SK-N-SH treated with all-trans-retinoic acid at 6 μM for 48 hours (cell line): ENCODE measurements around the gene GATA5.

Experiments
- ATAC-seq: fragments of 200-7000 bp; cut with Tn5 transposase; 3 replicates; pipeline ENCODE4 v1.9.1; 2020; ENCODE audit warnings: mild to moderate bottlenecking, moderate library complexity
- ARNTL ChIP-seq: fragments of 450-650 bp; formaldehyde crosslinking; IDR thresholded peaks from 2 replicates; pipeline ENCODE4 v1.5.0; 2020; ENCODE audit warnings: low read depth, mild to moderate bottlenecking, moderate library complexity, borderline replicate concordance
- BACH2 ChIP-seq: fragments of 250-450 bp; sonication (Bioruptor Pico); IDR thresholded peaks from 2 replicates; pipeline ENCODE4 v1.9.0; 2021; ENCODE audit warnings: mild to moderate bottlenecking, borderline replicate concordance
- CREB5 ChIP-seq: fragments of 250-450 bp; sonication (Bioruptor Pico); IDR thresholded peaks from 2 replicates; pipeline ENCODE4 v1.5.1; 2020; ENCODE audit warnings: low read depth, mild to moderate bottlenecking, moderate library complexity
- CSDC2 ChIP-seq: fragments of 250-450 bp; sonication (Bioruptor Pico); IDR thresholded peaks from 2 replicates; pipeline ENCODE4 v1.5.0; 2020; ENCODE audit warnings: mild to moderate bottlenecking, moderate library complexity
- CSRNP3 ChIP-seq: fragments of 250-450 bp; sonication (Bioruptor Pico); IDR thresholded peaks from 2 replicates; pipeline ENCODE4 v1.5.1; 2021; ENCODE audit warnings: mild to moderate bottlenecking, moderate library complexity
- ESRRG ChIP-seq: fragments of 250-450 bp; sonication (Bioruptor Pico); IDR thresholded peaks from 2 replicates; pipeline ENCODE4 v1.6.1; 2021; ENCODE audit warnings: mild to moderate bottlenecking
- GLIS3 ChIP-seq: fragments of 250-450 bp; sonication (Bioruptor Pico); IDR thresholded peaks from 2 replicates; pipeline ENCODE4 v1.5.0; 2020; ENCODE audit warnings: mild to moderate bottlenecking, moderate library complexity
- ISL1 ChIP-seq: fragments of 250-450 bp; sonication (Bioruptor Pico); IDR thresholded peaks from 2 replicates; pipeline ENCODE4 v2.1.2; 2022; ENCODE audit warnings: mild to moderate bottlenecking, moderate library complexity
- OSR1 ChIP-seq: fragments of 250-450 bp; sonication (Bioruptor Pico); IDR thresholded peaks from 2 replicates; pipeline ENCODE4 v1.8.0; 2022; ENCODE audit warnings: moderate library complexity, mild to moderate bottlenecking, inconsistent platforms
- PATZ1 ChIP-seq: fragments of 250-450 bp; sonication (Bioruptor Pico); IDR thresholded peaks from 2 replicates; pipeline ENCODE4 v1.8.0; 2020; ENCODE audit warnings: mild to moderate bottlenecking, moderate library complexity, borderline replicate concordance
- PPARA ChIP-seq: fragments of 250-450 bp; sonication (Bioruptor Pico); IDR thresholded peaks from 2 replicates; pipeline ENCODE4 v1.5.0; 2020; ENCODE audit warnings: mild to moderate bottlenecking, borderline replicate concordance
- RARB ChIP-seq: fragments of 250-450 bp; sonication (Bioruptor Pico); IDR thresholded peaks from 2 replicates; pipeline ENCODE4 v1.8.0; 2021; ENCODE audit warnings: mild to moderate bottlenecking, moderate library complexity
- SNAI2 ChIP-seq: fragments of 250-450 bp; sonication (Bioruptor Pico); IDR thresholded peaks from 2 replicates; pipeline ENCODE4 v1.5.0; 2020; ENCODE audit warnings: mild to moderate bottlenecking, moderate library complexity
- TCF4 ChIP-seq: fragments of 250-450 bp; sonication (Bioruptor Pico); IDR thresholded peaks from 2 replicates; pipeline ENCODE4 v1.8.0; 2021; ENCODE audit warnings: mild to moderate bottlenecking, moderate library complexity, borderline replicate concordance
- TOX ChIP-seq: fragments of 250-450 bp; sonication (Bioruptor Pico); IDR thresholded peaks from 2 replicates; pipeline ENCODE4 v1.8.0; 2021; ENCODE audit warnings: mild to moderate bottlenecking, moderate library complexity, borderline replicate concordance
- TSHZ2 ChIP-seq: fragments of 250-450 bp; sonication (Bioruptor Pico); IDR thresholded peaks from 2 replicates; pipeline ENCODE4 v1.5.0; 2020; ENCODE audit warnings: mild to moderate bottlenecking, moderate library complexity
- ZC3H10 ChIP-seq: fragments of 250-450 bp; sonication (Bioruptor Pico); IDR thresholded peaks from 2 replicates; pipeline ENCODE4 v1.5.1; 2021; ENCODE audit warnings: mild to moderate bottlenecking, moderate library complexity
- ZFP3 ChIP-seq: fragments of 250-450 bp; sonication (Bioruptor Pico); IDR thresholded peaks from 2 replicates; pipeline ENCODE4 v1.5.0; 2020; ENCODE audit warnings: mild to moderate bottlenecking, moderate library complexity
- ZFP30 ChIP-seq: fragments of 450-650 bp; formaldehyde crosslinking; IDR thresholded peaks from 2 replicates; pipeline ENCODE4 v1.5.0; 2022; ENCODE audit warnings: mild to moderate bottlenecking, moderate library complexity
- ZNF565 ChIP-seq: fragments of 450-650 bp; formaldehyde crosslinking; conservative IDR thresholded peaks from 2 replicates; pipeline ENCODE4 v1.5.0; 2020; ENCODE audit warnings: low read depth, mild to moderate bottlenecking, moderate library complexity
- ZNF70 ChIP-seq: fragments of 450-650 bp; formaldehyde crosslinking; IDR thresholded peaks from 2 replicates; pipeline ENCODE4 v1.5.0; 2020; ENCODE audit warnings: mild to moderate bottlenecking, moderate library complexity
- ZNF8 ChIP-seq: fragments of 450-650 bp; formaldehyde crosslinking; IDR thresholded peaks from 2 replicates; pipeline ENCODE4 v1.5.0; 2020; ENCODE audit warnings: mild to moderate bottlenecking, moderate library complexity

GATA5 gene

GRCh38 chr20:62428396-62429295, 47.1 kb downstream of the GATA5 start:
- no peak for ATAC-seq
- TF ChIP-seq ARNTL (CRISPR knock-in tag) = no peak
- no peak for TF ChIP-seq SNAI2 (CRISPR knock-in tag)
- TF ChIP-seq OSR1 = no peak
- TF ChIP-seq TOX (CRISPR knock-in tag) = no peak

- no peak for TF ChIP-seq GLIS3 (CRISPR knock-in tag)
- no peak for TF ChIP-seq RARB
- no peak for TF ChIP-seq SNAI2 (CRISPR knock-in tag)
- TF ChIP-seq CSDC2 (CRISPR knock-in tag) = no peak
- TF ChIP-seq BACH2 (CRISPR knock-in tag) = no peak
- TF ChIP-seq TOX (CRISPR knock-in tag) = no peak
- TF ChIP-seq ZNF8 (CRISPR knock-in tag) = no peak
- TF ChIP-seq PPARA (CRISPR knock-in tag) = no peak
- no peak for TF ChIP-seq TSHZ2 (CRISPR knock-in tag)
- no peak for TF ChIP-seq ZFP30 (CRISPR knock-in tag)
- no peak for TF ChIP-seq ISL1
- no peak for TF ChIP-seq TCF4 (CRISPR knock-in tag)
- TF ChIP-seq ARNTL (CRISPR knock-in tag) = no peak
- TF ChIP-seq ZFP3 (CRISPR knock-in tag) = no peak
- TF ChIP-seq OSR1 = no peak
- TF ChIP-seq ESRRG = no peak
- TF ChIP-seq ZC3H10 (CRISPR knock-in tag) = no peak
- TF ChIP-seq PATZ1 (CRISPR knock-in tag) = no peak
- TF ChIP-seq ZNF70 = no peak
- no peak for TF ChIP-seq CSRNP3 (CRISPR knock-in tag)
- ATAC-seq = no peak
Observed at GRCh38 chr20:62428002-62428372, 47.8 kb downstream of the GATA5 start.

- ATAC-seq = no peak
- TF ChIP-seq ZFP3 (CRISPR knock-in tag) (no peak), ZNF565 (no peak), ZFP30 (CRISPR knock-in tag) (no peak), PATZ1 (CRISPR knock-in tag) (no peak), TCF4 (CRISPR knock-in tag) (no peak), TSHZ2 (CRISPR knock-in tag) (no peak), GLIS3 (CRISPR knock-in tag) (no peak), CSDC2 (CRISPR knock-in tag) (no peak), ISL1 (no peak), BACH2 (CRISPR knock-in tag) (no peak), ZNF70 (no peak), PPARA (CRISPR knock-in tag) (no peak), SNAI2 (CRISPR knock-in tag) (no peak), CREB5 (CRISPR knock-in tag) (no peak), ZNF8 (CRISPR knock-in tag) (no peak), ZC3H10 (CRISPR knock-in tag) (no peak), ARNTL (CRISPR knock-in tag) (no peak)
Observed at GRCh38 chr20:62427172-62428001, 48.4 kb downstream of the GATA5 start, which contains the start of gene RBBP8NL. Gene RBBP8NL (minus strand): TSS chr20:62427539. CDS start chr20:62419647, 7,892 bp downstream.
